C4-2B (cell line): ENCODE data around the gene ZNF618.

Source experiments
- H3K27ac ChIP-seq: fragments of 450-650 bp; 2 replicates; pipeline ENCODE4 v1.5.1; 2017
- ZFX ChIP-seq: fragments of 450-650 bp; IDR thresholded peaks from 2 replicates; pipeline ENCODE4 v1.6.1; 2017
- TF ChIP-seq, protein P1 (sequence below): fragments of 450-650 bp; conservative IDR thresholded peaks from 2 replicates; pipeline ENCODE4 v1.5.1; 2017; ENCODE audit warnings: mild to moderate bottlenecking

ZNF618 gene

DNA sequence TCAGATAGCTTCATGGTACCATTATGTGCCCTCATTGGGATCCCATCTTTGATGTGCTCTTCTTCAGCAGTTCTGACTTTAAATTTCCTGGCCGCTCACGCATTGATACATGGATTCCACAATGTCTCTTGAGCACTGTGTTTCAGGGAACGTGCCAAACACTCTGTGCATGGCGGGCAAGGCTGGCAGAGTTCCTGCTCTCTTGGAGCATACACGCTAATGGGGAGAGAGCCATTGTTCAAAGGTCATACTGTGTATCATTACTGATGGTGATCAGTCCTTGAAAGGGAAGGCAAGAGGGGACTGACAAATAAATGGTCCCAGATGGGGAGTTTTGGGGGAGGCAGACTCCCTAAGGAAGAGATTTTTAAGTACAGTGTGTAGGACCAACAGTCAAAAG is 149.7 kb downstream of the ZNF618 start:
- no peak overlapping the region for H3K27ac ChIP-seq
- TF ChIP-seq, protein P1, sequence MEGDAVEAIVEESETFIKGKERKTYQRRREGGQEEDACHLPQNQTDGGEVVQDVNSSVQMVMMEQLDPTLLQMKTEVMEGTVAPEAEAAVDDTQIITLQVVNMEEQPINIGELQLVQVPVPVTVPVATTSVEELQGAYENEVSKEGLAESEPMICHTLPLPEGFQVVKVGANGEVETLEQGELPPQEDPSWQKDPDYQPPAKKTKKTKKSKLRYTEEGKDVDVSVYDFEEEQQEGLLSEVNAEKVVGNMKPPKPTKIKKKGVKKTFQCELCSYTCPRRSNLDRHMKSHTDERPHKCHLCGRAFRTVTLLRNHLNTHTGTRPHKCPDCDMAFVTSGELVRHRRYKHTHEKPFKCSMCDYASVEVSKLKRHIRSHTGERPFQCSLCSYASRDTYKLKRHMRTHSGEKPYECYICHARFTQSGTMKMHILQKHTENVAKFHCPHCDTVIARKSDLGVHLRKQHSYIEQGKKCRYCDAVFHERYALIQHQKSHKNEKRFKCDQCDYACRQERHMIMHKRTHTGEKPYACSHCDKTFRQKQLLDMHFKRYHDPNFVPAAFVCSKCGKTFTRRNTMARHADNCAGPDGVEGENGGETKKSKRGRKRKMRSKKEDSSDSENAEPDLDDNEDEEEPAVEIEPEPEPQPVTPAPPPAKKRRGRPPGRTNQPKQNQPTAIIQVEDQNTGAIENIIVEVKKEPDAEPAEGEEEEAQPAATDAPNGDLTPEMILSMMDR = no peak
- no peak for TF ChIP-seq ZFX

DNA sequence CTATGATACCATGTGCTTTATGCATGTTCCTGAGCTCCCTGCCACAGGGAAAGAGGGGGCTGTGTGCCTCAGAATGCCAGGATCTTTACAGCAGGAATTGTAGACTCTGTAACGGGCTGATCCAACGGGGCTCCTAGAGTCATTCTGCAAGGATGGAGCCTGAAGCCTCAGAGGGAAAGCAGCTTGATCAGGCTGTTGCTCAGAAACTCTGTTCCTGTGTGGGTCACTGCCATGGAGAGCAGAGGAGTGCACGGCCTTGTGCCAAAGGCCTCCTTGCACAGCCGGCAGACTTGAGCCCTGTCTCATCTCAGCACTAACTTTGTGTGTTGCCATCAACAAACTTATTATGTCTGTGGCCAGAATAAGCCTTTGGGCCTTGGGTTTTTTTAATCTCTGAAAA is 150.2 kb downstream of the ZNF618 start:
- H3K27ac ChIP-seq = no peak overlapping the region
- TF ChIP-seq ZFX = no peak
- TF ChIP-seq, protein P1 = no peak

DNA sequence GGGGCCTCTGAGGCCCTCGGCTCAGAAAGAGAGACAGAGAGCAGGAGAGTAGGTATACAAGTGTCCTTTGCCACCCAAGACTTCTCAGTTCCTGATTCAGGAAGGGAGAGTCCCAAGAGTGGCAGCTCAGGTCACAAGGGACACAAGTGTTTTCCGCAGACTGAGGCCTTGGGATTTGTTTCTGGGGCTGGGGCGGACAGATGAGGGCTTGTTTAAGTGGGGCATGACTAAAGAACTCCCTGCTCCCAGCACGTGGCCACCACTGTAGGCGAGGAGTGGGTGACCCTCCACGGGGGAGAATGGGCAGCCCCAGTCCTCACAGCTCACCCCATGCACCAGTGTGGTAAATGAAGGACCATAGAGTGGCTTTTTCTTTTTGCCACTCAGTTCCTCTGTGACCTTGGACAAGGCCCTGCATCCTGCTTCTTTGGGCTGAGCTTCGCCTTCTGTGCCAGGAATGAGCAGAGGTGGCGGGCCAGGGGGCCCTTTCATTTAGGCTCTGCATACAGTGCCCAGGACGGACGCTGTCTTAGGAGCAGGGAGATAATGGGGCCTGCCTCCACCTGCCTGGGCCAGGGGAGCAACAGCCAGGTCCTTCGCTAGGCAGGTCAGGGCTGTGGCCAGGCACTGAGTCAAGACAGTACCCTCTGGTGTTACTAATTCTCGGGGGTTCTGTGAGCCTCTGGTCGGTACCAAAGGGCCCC is 151.2 kb downstream of the ZNF618 start:
- H3K27ac ChIP-seq = no peak overlapping the region
- TF ChIP-seq, protein P1 = no peak
- no peak for TF ChIP-seq ZFX

DNA sequence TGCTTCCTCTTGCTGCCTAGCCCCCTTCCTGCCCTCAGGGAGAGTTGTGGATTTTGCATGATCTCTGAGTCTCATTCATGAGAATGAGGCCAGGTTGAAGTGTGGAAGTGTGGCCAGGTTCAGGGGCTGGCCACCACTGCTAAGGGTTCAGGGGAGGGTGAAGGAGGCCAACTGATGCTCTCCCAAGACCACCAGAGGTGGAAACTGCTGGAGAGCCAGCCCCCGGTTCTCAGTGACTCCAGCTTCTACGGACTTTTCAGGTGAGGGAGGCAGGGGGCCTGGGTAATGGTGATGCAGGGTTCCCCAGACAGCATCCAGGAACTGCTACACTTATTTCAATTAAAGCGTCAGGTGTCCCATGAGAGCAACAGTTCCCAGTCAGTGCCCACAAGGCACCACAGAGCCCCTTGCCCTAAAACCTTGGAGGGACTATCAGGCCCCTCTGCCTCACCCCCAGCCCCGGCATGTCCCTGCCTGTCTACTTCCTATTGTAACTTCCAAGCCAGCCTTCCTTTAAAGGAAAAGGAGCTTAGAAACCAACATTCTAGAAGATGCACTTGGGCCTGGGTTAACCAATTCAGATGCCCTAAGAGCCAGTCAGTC is 151.9 kb downstream of the ZNF618 start:
- no peak overlapping the region for H3K27ac ChIP-seq
- TF ChIP-seq ZFX = no peak
- TF ChIP-seq, protein P1 = no peak

DNA sequence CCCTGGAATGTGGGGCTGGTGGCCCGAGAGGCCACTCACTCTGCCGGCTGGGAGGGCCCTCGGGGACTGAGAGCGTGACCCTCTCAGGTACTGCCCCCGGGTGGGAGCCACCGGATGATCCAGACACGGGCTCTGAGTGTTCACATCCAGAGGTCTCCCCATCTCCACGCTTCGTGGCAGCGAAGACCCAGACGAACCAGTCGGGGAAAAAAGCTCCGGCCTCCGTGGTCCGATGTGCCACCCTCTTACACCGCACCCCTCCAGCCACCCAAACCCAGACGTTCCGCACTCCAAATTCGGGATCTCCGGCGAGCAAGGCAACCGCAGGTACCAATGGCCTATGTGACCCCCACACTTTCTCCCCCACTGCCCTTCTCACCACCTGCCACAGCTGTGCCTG is 152.5 kb downstream of the ZNF618 start:
- TF ChIP-seq, protein P1 = no peak
- TF ChIP-seq ZFX = no peak

DNA sequence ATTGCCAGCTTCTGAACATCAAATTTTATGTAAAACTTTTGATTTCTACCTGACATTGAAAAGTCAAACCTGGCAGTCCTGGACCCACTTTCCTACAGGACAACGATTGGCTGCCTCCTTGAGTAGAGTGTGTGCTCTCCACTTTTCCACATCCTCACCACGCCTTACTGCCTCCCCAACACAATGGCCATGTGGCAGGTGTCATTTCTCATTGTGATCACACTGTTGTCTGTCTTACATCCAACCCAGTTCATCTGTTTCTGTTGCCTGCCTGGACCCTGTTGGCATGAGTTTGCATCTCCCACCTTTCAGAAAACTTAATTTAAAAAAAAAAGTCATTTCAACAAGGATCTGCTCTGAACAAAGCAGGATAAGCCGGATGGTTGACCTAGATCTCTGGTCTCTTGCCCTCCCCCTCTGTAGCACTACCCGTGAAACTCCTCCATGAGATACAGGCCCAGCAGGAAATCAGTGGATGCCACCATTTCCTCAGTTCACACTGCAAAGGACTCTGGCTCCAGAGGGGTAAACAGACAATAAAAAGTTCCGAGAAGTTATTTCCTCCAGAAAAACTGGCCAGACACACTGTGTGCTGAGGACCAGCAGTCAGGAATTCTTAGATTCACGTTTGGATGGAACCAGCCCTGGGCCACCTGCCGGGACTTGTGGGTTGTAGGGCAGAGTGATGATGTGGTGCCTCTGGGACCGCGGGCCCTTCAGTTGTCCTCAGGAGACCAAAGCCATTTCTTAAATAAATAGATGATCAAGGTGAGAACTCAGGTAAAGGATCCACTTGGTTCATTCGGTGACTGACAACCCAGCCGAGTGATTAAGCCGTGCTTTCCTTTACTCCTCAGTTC is 153.4 kb downstream of the ZNF618 start:
- H3K27ac ChIP-seq = no peak overlapping the region
- TF ChIP-seq, protein P1 = no peak
- no peak for TF ChIP-seq ZFX

More for the DNA sequence above, 152.5 kb downstream of the ZNF618 start:
- no peak overlapping the region for H3K27ac ChIP-seq

DNA sequence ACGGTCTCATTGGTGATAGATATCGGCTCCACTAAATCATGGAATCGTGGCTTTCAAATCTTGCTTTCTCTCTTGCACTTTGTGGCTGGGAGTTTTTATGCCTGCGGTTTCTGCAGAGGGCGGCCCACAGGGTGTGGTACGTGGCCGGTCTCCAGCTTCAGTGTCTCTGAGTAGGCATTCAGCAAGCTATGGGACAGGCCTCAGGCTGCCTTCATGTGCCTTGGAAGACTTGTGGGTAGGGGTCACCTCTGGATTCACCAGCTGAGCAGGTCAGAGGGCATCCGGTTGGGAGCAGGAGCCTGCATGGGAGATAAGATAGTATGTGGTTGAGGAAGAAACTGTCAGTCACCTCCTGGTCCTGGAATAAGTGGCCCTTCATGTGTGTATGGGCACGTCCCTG is 154.3 kb downstream of the ZNF618 start:
- TF ChIP-seq ZFX = no peak
- TF ChIP-seq, protein P1 = no peak
- no peak overlapping the region for H3K27ac ChIP-seq
